ENCODE measurements around the gene CDH24.

The CDH24 gene

GRCh38 chr14:23060536-23061260 is 3.4 kb upstream of the CDH24 start:
- DNase-seq (ENCODE audit: low read depth): no peak
- no peak overlapping the region for H3K4me3 ChIP-seq (ENCODE audit: low read depth, low read length)
- TF ChIP-seq CTCF (IDR thresholded peaks at IDR 0.05; ENCODE audit: control insufficient read depth, extremely low read depth, insufficient read depth): no peak

- no peak for DNase-seq (ENCODE audit: low read depth)
- H3K4me3 ChIP-seq (ENCODE audit: low read depth, low read length): no peak overlapping the region
- TF ChIP-seq CTCF (IDR thresholded peaks at IDR 0.05; ENCODE audit: control insufficient read depth, extremely low read depth, insufficient read depth): no peak
Measured at GRCh38 chr14:23058654-23059504, 1.6 kb upstream of the CDH24 start.

DNA sequence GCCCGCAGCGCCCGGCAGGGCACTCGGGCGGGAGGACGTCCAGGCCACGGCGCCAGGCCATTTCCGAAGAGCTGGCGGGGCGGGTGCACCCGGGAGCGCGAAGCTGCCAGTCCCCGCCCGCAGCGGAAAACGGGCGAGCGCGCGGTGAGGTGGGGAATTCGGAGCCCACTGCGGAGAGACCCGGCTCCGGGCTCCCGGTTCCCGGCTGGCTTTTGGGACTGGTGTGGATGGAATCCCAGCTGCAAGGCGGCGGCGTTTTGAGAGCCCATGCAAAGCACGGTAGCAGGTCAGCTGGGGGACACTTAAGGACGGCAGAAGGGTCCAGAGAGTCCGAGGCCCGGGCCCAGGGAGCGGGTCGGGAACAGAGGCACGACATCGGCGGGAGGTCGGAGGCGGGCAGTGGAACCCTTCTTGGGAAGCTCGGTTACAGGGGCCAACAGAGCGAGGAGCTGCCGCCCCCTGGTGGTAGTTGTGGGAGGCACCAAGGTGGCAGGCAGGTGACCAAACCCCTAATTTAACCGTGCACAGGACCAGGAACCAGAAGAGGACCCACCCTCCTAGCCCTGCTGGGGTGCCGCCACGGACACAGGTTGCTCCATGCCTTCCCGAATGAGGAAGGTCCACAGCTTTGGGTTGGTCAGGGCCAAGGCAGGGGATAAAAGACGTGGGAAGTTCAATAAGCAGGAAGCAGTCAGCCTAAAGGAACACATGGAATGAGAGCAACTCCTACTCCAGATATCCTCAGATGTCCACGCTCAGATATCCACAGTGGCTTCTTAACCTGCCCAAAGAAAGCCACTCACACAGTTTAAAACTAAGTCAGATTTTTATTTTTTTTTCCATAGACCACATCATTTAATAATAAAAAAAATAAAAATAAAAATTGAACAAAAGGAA is 685 bp upstream of the CDH24 start:
- peak; percentile 94 for TF ChIP-seq CTCF (IDR thresholded peaks at IDR 0.05; ENCODE audit: control insufficient read depth, extremely low read depth, insufficient read depth)
- peak; percentile 43 for DNase-seq (ENCODE audit: low read depth)
- H3K4me3 ChIP-seq (ENCODE audit: low read depth, low read length): peak overlapping the region; percentile 67

- no peak for DNase-seq (ENCODE audit: low read depth)
- peak overlapping the region; percentile 67 for H3K4me3 ChIP-seq (ENCODE audit: low read depth, low read length)
- TF ChIP-seq CTCF (IDR thresholded peaks at IDR 0.05; ENCODE audit: control insufficient read depth, extremely low read depth, insufficient read depth): peak; percentile 74
Measured at GRCh38 chr14:23056145-23056955, 970 bp downstream of the CDH24 start.

- no peak overlapping the region for H3K4me3 ChIP-seq (ENCODE audit: low read depth, low read length)
- TF ChIP-seq CTCF (IDR thresholded peaks at IDR 0.05; ENCODE audit: control insufficient read depth, extremely low read depth, insufficient read depth): no peak
- no peak for DNase-seq (ENCODE audit: low read depth)
Measured at GRCh38 chr14:23055621-23056144, 1.6 kb downstream of the CDH24 start.

GRCh38 chr14:23055147-23055550 is 2.2 kb downstream of the CDH24 start:
- no peak overlapping the region for H3K4me3 ChIP-seq (ENCODE audit: low read depth, low read length)
- no peak for DNase-seq (ENCODE audit: low read depth)
- TF ChIP-seq CTCF (IDR thresholded peaks at IDR 0.05; ENCODE audit: control insufficient read depth, extremely low read depth, insufficient read depth): no peak

Data from LNCaP clone FGC (cell line).